GM12873 (cell line): ENCODE measurements around the gene MB21D2.

ENCODE experiments used
- TF ChIP-seq, protein P1 (sequence below): IDR thresholded peaks from 2 replicates; pipeline ENCODE4 v1.5.1; 2012; ENCODE audit warnings: low read depth, mild to moderate bottlenecking, moderate library complexity, low read length, control low read depth; ENCODE audit not compliant: insufficient read depth; ENCODE audit errors: missing control alignments

The MB21D2 gene

DNA sequence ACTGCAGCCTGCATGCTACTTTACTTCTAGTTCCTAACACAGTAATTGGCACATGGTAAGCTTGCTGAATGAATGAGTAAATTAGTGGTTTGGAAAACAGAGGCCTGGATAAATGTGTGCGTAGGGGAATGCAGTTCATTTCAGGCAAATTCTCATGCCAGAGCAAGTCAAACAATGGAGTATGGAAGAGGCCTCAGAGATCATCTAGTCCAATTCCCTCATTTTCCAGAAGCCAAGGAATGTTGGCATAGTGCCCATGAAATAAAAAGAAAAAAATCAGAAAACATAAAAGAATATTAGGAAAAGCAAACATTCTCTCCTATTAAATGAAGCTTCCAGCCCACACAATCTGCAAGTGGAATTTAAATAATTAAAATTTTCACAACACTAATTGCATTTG is 92.4 kb downstream of the MB21D2 start:
- TF ChIP-seq, protein P1, sequence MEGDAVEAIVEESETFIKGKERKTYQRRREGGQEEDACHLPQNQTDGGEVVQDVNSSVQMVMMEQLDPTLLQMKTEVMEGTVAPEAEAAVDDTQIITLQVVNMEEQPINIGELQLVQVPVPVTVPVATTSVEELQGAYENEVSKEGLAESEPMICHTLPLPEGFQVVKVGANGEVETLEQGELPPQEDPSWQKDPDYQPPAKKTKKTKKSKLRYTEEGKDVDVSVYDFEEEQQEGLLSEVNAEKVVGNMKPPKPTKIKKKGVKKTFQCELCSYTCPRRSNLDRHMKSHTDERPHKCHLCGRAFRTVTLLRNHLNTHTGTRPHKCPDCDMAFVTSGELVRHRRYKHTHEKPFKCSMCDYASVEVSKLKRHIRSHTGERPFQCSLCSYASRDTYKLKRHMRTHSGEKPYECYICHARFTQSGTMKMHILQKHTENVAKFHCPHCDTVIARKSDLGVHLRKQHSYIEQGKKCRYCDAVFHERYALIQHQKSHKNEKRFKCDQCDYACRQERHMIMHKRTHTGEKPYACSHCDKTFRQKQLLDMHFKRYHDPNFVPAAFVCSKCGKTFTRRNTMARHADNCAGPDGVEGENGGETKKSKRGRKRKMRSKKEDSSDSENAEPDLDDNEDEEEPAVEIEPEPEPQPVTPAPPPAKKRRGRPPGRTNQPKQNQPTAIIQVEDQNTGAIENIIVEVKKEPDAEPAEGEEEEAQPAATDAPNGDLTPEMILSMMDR: no peak

DNA sequence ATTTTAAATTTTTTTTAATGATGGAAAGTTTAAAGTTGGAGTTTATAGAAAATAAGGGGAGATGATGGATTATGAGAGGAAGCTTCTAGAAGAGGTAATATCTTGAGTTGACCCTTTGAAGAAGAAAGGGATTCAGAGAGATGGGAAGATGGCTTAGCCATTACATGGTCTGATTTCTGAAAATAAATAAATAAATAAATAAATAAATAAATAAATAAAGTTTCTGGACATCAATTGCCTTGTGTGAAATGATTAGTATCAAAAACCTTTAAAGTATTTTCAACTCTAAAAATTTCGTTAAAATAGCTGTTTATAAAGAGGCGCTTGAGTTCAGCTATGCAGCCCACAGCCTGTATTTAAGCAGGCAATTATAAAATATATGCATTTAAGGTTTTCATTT is 93.3 kb downstream of the MB21D2 start:
- TF ChIP-seq, protein P1: no peak

DNA sequence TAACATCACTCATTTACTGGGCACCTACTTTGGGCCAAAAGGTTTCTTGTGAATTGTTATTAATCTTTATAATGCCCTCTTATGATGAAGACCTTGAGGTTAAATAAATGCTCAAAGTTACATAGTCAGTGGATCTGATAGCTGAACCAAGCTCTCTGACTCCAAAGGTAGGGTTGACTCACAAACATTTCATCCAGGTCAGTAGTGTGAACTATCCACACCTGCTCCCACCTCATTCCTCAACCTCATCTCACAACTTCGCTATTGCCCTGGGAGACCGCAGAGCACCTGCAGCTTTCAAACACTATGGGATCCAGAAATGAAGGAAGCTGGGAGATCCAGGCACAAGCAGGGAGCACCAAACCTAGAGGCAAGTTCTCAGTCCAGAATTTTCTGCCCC is 96.5 kb downstream of the MB21D2 start:
- TF ChIP-seq, protein P1: no peak

DNA sequence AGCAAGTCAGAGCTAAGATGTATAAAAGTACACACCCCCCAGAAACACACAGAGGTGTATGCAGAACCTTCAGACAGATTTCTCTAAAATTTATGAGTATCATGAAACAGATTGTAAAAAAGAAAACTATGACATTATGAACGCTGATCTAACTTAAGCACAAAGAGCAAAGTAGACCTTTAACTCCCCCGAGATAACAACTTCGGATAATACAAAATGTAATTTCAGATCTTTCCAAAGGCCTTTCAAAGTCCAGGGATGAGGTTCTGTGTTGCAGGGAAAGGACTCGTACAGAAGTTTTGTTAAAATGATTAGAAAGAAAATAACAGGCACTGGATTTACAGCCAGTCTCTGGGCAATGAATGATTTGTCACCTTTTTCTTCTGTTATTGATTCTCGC is 97.5 kb downstream of the MB21D2 start:
- TF ChIP-seq, protein P1: no peak

DNA sequence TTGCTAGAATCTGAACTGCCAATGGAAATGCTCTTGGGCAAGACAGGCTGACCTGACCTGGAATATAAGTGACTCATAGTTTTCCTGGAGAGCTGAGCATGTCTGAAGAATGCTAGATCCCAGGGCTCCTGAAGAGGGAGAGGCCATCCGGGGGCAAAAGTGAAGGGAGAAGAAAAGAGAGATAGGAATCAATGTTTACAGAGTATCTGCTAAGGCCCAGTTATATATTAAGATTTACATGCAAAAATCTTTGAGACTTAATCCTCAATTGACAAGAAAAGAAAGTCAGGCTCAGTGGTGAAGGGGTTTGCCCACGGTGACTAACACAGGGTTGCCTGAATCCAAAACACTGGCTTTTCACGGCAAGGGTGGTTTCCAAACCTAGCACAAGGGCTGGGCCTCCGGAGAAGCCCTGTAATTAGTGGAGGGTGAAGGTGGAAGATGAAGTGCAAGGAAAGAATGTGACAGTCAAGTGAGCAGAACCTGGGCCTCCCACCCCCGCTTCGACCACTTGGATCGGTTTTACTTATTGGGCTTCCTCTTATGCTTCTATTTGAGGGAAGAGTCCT is 98.6 kb downstream of the MB21D2 start:
- TF ChIP-seq, protein P1: no peak

DNA sequence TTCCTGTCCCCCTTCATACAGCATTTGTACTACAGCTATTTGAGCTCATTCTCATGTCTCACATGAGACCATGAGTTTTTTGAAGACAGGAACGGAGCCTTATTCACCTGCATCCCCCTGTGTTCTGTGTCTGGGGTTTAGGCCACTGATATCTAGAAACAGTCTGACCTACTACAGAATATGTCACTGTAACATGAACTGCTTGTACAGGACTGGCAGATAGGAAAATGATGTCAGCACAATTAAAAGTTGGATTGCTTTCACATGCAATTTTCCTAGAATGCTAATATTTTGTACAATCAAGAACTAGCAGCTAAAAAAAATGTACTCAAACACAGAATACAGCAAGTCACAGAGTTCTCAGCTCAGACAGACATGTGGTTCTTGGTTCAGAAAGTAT is 99.5 kb downstream of the MB21D2 start:
- TF ChIP-seq, protein P1: no peak

DNA sequence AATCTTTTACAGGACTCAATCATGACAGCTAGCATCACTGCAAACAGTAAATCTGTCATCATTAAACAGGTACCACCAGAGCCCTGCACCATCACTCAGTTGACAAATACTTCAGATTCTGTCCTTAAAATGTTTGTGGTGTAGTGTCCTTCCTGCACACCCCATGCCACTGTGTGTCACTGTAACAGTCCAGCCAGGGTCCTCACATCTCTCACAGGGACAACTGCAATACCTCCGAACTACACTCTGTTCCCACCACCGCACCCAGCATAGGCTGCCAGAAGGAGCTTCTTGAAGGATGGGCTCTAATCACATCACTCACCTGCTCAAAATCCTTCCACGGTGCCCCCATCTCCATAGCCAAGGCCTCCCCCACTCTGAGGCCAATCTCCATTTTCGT is 100.2 kb downstream of the MB21D2 start:
- TF ChIP-seq, protein P1: no peak
